ENCODE results near the gene COL18A1.

DNA sequence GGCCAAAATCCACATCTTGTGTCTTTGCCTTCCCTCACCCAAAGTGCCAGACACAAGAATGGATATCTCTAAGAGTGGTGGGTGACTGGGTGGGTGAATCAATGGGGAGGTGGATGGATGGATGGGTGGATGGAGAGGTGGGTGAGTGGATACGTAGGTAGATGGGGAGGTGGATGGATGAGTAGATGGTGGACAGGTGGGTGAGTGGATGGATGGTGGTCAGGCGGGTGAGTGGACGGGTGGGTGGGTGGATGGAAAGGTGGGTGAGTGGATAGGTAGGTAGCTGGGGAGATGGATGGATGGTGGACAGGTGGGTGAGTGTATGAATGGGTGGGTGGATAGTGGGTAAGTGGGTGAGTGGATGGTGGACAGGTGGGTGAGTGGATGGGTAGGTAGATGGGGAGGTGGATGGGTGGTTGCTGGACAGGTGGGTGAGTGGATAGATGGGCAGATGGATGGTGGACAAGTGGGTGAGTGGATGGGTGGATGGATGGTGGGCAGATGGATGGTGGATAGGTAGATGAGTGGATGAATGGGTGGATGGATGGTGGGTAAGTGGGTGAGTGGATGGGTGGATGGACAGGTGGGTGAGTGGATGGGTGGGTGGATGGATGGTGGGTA lies 103.0 kb downstream of the COL18A1 start:
- TF ChIP-seq, protein P1, sequence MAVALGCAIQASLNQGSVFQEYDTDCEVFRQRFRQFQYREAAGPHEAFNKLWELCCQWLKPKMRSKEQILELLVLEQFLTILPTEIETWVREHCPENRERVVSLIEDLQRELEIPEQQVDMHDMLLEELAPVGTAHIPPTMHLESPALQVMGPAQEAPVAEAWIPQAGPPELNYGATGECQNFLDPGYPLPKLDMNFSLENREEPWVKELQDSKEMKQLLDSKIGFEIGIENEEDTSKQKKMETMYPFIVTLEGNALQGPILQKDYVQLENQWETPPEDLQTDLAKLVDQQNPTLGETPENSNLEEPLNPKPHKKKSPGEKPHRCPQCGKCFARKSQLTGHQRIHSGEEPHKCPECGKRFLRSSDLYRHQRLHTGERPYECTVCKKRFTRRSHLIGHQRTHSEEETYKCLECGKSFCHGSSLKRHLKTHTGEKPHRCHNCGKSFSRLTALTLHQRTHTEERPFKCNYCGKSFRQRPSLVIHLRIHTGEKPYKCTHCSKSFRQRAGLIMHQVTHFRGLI (CRISPR knock-in tag; IDR thresholded peaks at IDR 0.05): no peak
- TF ChIP-seq, protein P2, sequence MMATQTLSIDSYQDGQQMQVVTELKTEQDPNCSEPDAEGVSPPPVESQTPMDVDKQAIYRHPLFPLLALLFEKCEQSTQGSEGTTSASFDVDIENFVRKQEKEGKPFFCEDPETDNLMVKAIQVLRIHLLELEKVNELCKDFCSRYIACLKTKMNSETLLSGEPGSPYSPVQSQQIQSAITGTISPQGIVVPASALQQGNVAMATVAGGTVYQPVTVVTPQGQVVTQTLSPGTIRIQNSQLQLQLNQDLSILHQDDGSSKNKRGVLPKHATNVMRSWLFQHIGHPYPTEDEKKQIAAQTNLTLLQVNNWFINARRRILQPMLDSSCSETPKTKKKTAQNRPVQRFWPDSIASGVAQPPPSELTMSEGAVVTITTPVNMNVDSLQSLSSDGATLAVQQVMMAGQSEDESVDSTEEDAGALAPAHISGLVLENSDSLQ (IDR thresholded peaks at IDR 0.05): no peak
- no peak for TF ChIP-seq SIN3A (IDR thresholded peaks at IDR 0.05; ENCODE audit: borderline replicate concordance in 2 of 2, control insufficient read depth in 1 of 2, low read depth in 2 of 2, low read length in 2 of 2)
- TF ChIP-seq MYC (IDR thresholded peaks at IDR 0.05; ENCODE audit: low read depth, low read length): no peak
- no peak for TF ChIP-seq MYC (CRISPR knock-in tag; IDR thresholded peaks at IDR 0.05; ENCODE audit: borderline replicate concordance, low read depth)
- TF ChIP-seq BRCA1 (IDR thresholded peaks at IDR 0.05): no peak
- no peak for TF ChIP-seq BRCA1 (CRISPR knock-in tag; IDR thresholded peaks at IDR 0.05)
- TF ChIP-seq, protein P3, sequence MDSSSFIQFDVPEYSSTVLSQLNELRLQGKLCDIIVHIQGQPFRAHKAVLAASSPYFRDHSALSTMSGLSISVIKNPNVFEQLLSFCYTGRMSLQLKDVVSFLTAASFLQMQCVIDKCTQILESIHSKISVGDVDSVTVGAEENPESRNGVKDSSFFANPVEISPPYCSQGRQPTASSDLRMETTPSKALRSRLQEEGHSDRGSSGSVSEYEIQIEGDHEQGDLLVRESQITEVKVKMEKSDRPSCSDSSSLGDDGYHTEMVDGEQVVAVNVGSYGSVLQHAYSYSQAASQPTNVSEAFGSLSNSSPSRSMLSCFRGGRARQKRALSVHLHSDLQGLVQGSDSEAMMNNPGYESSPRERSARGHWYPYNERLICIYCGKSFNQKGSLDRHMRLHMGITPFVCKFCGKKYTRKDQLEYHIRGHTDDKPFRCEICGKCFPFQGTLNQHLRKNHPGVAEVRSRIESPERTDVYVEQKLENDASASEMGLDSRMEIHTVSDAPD (CRISPR knock-in tag; IDR thresholded peaks at IDR 0.05): no peak
- no peak for TF ChIP-seq EGR1 (conservative IDR thresholded peaks at IDR 0.05)
